K562 (cell line): Measurements from ENCODE around the gene CBY2. TPM values are rescaled to one million over a fixed set of nuclear protein-coding genes. Genes with fewer than 3 reads are reported as not detected.
A peak's percentile ranks its signal among the peaks of the same experiment; 100 is the strongest.

Experiments used
- ATAC-seq: fragments of 200-7000 bp; cut with Tn5 transposase; 3 replicates; pipeline ENCODE4 v1.9.1; 2020; ENCODE audit warnings: moderate library complexity
- Bru-seq: library from RNA; stranded (reverse); fragments of 400-500 nt; gene quantifications from one replicate; lab custom pipeline; 2021; lab: Mats Ljungman, UMichigan
- BruChase-seq, 2 experiments: library from RNA; stranded (reverse); fragments of 400-500 nt; gene quantifications; one replicate each; lab custom pipeline; 2021; lab: Mats Ljungman, UMichigan
- BruUV-seq: library from RNA; stranded (reverse); fragments of 400-500 nt; replicated peaks from 2 replicates; lab custom pipeline; 2021; lab: Mats Ljungman, UMichigan
- CTCF ChIA-PET: fragments of 300-600 bp; formaldehyde crosslinking; extraction: SDS; loops from one replicate; lab custom pipeline; 2021; ENCODE audit warnings: low intra/inter-chr PET ratio; lab: Yijun Ruan, JAX
- POLR2A ChIA-PET: fragments of 300-600, 350-650 bp; sonication (Branson Sonifier 250); formaldehyde crosslinking; extraction: SDS; loops from one replicate; lab custom pipeline; 2021; ENCODE audit warnings: antibody characterized with exemption, inconsistent platforms; lab: Yijun Ruan, JAX
- DNase-seq, 4 experiments: peaks; one replicate each; pipeline versions ENCODE4 v3.0.0 to v3.0.0-alpha.2; 2011 to 2018; ENCODE audit warnings: low spot score in 3 of 4, mixed read lengths in 3 of 4; ENCODE audit errors: extremely low read depth in 1 of 4
- FAIRE-seq: peaks from 2 replicates; lab custom pipeline; 2011; peaks lifted over from hg19 to GRCh38; lab: Jason Lieb, UNC
- H2AFZ ChIP-seq: 2 replicates; pipeline ENCODE4 v1.6.0; 2011; ENCODE audit warnings: low read depth, low read length, control low read depth, inconsistent platforms
- H3K27ac ChIP-seq: fragments of 200-600 bp; 3 replicates; pipeline ENCODE4 v1.8.0; 2011; ENCODE audit warnings: low read depth, mild to moderate bottlenecking, control low read depth, inconsistent platforms, low read length, moderate library complexity, mixed read lengths; ENCODE audit errors: extremely low read depth
- H3K27me3 ChIP-seq, 2 experiments: fragments of 300-600 bp in 1 of 2; 2 replicates in 1 of 2; 3 replicates in 1 of 2; pipeline versions ENCODE4 v1.6.0 to v1.8.0; 2011; ENCODE audit warnings: inconsistent platforms in 2 of 2, low read length in 2 of 2, mild to moderate bottlenecking in 1 of 2, mixed read lengths in 1 of 2, moderate library complexity in 1 of 2; ENCODE audit not compliant: control insufficient read depth in 2 of 2, insufficient read depth in 2 of 2
- H3K36me3 ChIP-seq: fragments of 300-600 bp; 3 replicates; pipeline ENCODE4 v1.8.0; 2011; ENCODE audit warnings: mild to moderate bottlenecking, low read length, inconsistent platforms; ENCODE audit not compliant: control insufficient read depth, insufficient read depth
- H3K4me1 ChIP-seq, 2 experiments: fragments of 200-600 bp in 1 of 2; replicated peaks in 1 of 2; 2 replicates in 1 of 2; 3 replicates in 1 of 2; pipeline versions ENCODE4 v1.5.1 to v1.8.0; 2011; ENCODE audit warnings: inconsistent platforms in 2 of 2, low read length in 2 of 2, mild to moderate bottlenecking in 1 of 2, mixed read lengths in 1 of 2, moderate library complexity in 1 of 2; ENCODE audit not compliant: control insufficient read depth in 2 of 2, insufficient read depth in 2 of 2
- H3K4me2 ChIP-seq: 2 replicates; pipeline ENCODE4 v1.6.1; 2011; ENCODE audit warnings: low read length, control low read depth, inconsistent platforms, mixed read lengths; ENCODE audit not compliant: insufficient read depth
- H3K4me3 ChIP-seq: fragments of 200-600 bp; sonication (generic), shearing (Covaris generic); 2 replicates; pipeline ENCODE4 v1.5.1; 2016; ENCODE audit warnings: control low read depth, inconsistent platforms
- H3K79me2 ChIP-seq: fragments of 200-600 bp; 3 replicates; pipeline ENCODE4 v1.8.0; 2011; ENCODE audit warnings: low read length, inconsistent platforms; ENCODE audit not compliant: control insufficient read depth, insufficient read depth
- H3K9ac ChIP-seq, 2 experiments: 2 replicates each; pipeline versions ENCODE4 v1.6.0 to v1.6.1; 2011; ENCODE audit warnings: low read depth in 2 of 2, low read length in 2 of 2, control low read depth in 1 of 2, inconsistent platforms in 1 of 2, mild to moderate bottlenecking in 1 of 2, mixed read lengths in 1 of 2; ENCODE audit not compliant: insufficient read depth in 1 of 2
- H3K9me1 ChIP-seq: one replicate; pipeline ENCODE4 v1.6.0; 2011; ENCODE audit warnings: inconsistent platforms, mild to moderate bottlenecking, low read length, moderate library complexity; ENCODE audit not compliant: control insufficient read depth, insufficient read depth
- H3K9me3 ChIP-seq: replicated peaks from 2 replicates; pipeline ENCODE4 v1.5.1; 2011; ENCODE audit warnings: low read depth, low read length, inconsistent platforms; ENCODE audit not compliant: control insufficient read depth, insufficient read depth
- H4K20me1 ChIP-seq: replicated peaks from 2 replicates; pipeline ENCODE4 v1.6.1; 2011; ENCODE audit warnings: low read length, inconsistent platforms, mixed read lengths; ENCODE audit not compliant: control insufficient read depth, insufficient read depth
- ATF7 ChIP-seq: fragments of 450-650 bp; IDR thresholded peaks from 2 replicates; pipeline ENCODE4 v1.7.1; 2014; ENCODE audit warnings: mild to moderate bottlenecking, moderate library complexity
- CHD1 ChIP-seq: fragments of 200-600 bp; sonication (generic); IDR thresholded peaks from one replicate; pipeline ENCODE4 v1.6.1; 2012; ENCODE audit warnings: mild to moderate bottlenecking, moderate library complexity, low read length, inconsistent platforms
- CUX1 ChIP-seq: fragments of 200-800 bp; sonication (Bioruptor generic); IDR thresholded peaks from 2 replicates; pipeline ENCODE4 v1.6.1; 2016; ENCODE audit warnings: missing genetic modification characterization, missing compliant biosample characterization
- E2F1 ChIP-seq: sonication (generic); formaldehyde crosslinking; IDR thresholded peaks from 2 replicates; pipeline ENCODE4 v1.8.1; 2023; ENCODE audit warnings: mild to moderate bottlenecking, missing genetic modification reagents, moderate library complexity
- FIP1L1 ChIP-seq: fragments of 200-400 bp; formaldehyde crosslinking; IDR thresholded peaks from 2 replicates; pipeline ENCODE4 v1.6.1; 2018; ENCODE audit warnings: mild to moderate bottlenecking, low read depth, low read length; ENCODE audit not compliant: poor library complexity, severe bottlenecking
- HEY1 ChIP-seq: fragments of 250-450 bp; sonication (Bioruptor Pico); IDR thresholded peaks from 2 replicates; pipeline ENCODE4 v1.5.0; 2020; ENCODE audit warnings: mild to moderate bottlenecking, moderate library complexity, borderline replicate concordance
- MXI1 ChIP-seq: IDR thresholded peaks from 2 replicates; pipeline ENCODE4 v1.6.1; 2011; ENCODE audit warnings: low read depth, mild to moderate bottlenecking, improper control_type of control experiment, low read length
- PYGO2 ChIP-seq: fragments of 450-650 bp; IDR thresholded peaks from 2 replicates; pipeline ENCODE4 v1.6.1; 2016; ENCODE audit warnings: mild to moderate bottlenecking, missing genetic modification characterization, moderate library complexity, missing compliant biosample characterization
- WHSC1 ChIP-seq: IDR thresholded peaks from one replicate; pipeline ENCODE4 v1.6.1; 2012; ENCODE audit warnings: low read length, control low read depth, inconsistent platforms
- WGBS: fragments of 100-300 bp; shearing (Covaris generic); methylation state at CpG from one replicate; pipeline ENCODE4 v1.1.6; 2016; ENCODE audit warnings: low coverage, mixed read lengths; ENCODE audit not compliant: insufficient coverage; ENCODE audit errors: missing lambda C conversion rate; 5-methylcytosine and 5-hydroxymethylcytosine counted together
- in situ Hi-C: fragments of 300-500 bp; cut with MboI; formaldehyde crosslinking; loops from 4 replicates; pipeline ENCODE4 v1.15.0; 2018; ENCODE audit warnings: inconsistent platforms, mixed read lengths
- intact Hi-C: fragments of 100-400 bp; cut with micrococcal nuclease; formaldehyde crosslinking; loops from 2 replicates; pipeline ENCODE4 v1.14.2; 2022
- long read RNA-seq, 3 experiments: library from polyadenylated mRNA in 2 of 3; library from RNA in 1 of 3; unstranded in 2 of 3; stranded (forward) in 1 of 3; transcript quantifications; one replicate each; pipeline ENCODE4 v2.0.0, GENCODE V29; 2019 to 2022
- polyA minus RNA-seq, 3 experiments: library from RNA; depleted of rRNA, polyadenylated mRNA; stranded (reverse); fragments of >200 nt; gene quantifications; 2 replicates each; pipeline ENCODE4 v1.2.3, GENCODE V29; 2011
- polyA plus RNA-seq, 8 experiments: library from polyadenylated mRNA; depleted of rRNA in 4 of 8; stranded (reverse) in 5 of 8; unstranded in 3 of 8; fragments of >200 nt; fragmentation: Nextera tagmentation in 2 of 8; fragmentation: Illumina TruSeq in 1 of 8; extraction: Ambion mirVana in 2 of 8; extraction: Trizol in 1 of 8; gene quantifications; 2 replicates each; pipeline versions ENCODE4 v1.2.1 to v1.2.3, GENCODE V29; 2011 to 2014; ENCODE audit warnings: inconsistent platforms in 1 of 8, missing spikeins in 1 of 8
- total RNA-seq, 7 experiments: library from RNA; depleted of rRNA in 6 of 7; stranded (reverse); fragments of >200 nt in 6 of 7; fragmentation: Illumina TruSeq in 2 of 7; extraction: Trizol in 2 of 7; gene quantifications; 2 replicates each; pipeline versions ENCODE4 v1.2.1 to v1.2.3, GENCODE V29; 2011 to 2021; ENCODE audit warnings: low replicate concordance in 1 of 7
- TF ChIP-seq, protein P1 (sequence below): sonication (generic); formaldehyde crosslinking; IDR thresholded peaks from 2 replicates; pipeline ENCODE4 v1.8.1; 2023; ENCODE audit warnings: mild to moderate bottlenecking, missing genetic modification reagents

CBY2 gene
- not detected in 2 replicates for total RNA-seq (2011; cell fraction: chromatin; rRNA removed; ENCODE audit: low replicate concordance)
- not detected in 2 replicates for total RNA-seq (2011; cell fraction: nucleolus; rRNA removed)
- not detected in 2 replicates for total RNA-seq (2011; cell fraction: nucleoplasm; rRNA removed)
- total RNA-seq (2014; rRNA removed), result 0.09 TPM in 1 of 2 replicates, not detected in the other
- not detected in 2 replicates for total RNA-seq (2014; rRNA removed; fragmentation: Illumina TruSeq; extraction: Trizol)
- total RNA-seq (2015; rRNA removed; fragmentation: Illumina TruSeq; extraction: Trizol), result not detected in 2 replicates
- total RNA-seq (2021), result not detected in 2 replicates
- polyA plus RNA-seq (2011; rRNA removed), result not detected in 2 replicates
- not detected in 2 replicates for polyA plus RNA-seq (2011; cell fraction: cytosol; rRNA removed)
- polyA plus RNA-seq (2011; cell fraction: nucleus; rRNA removed), result not detected in 2 replicates
- polyA plus RNA-seq (2012), result not detected in 2 replicates
- polyA plus RNA-seq (2014; fragmentation: Illumina TruSeq; extraction: Trizol), result not detected in 2 replicates
- not detected for polyA plus RNA-seq (2014; fragmentation: Nextera tagmentation; extraction: Ambion mirVana)
- polyA plus RNA-seq (2014; rRNA removed), result not detected in 2 replicates
- polyA minus RNA-seq (2011; rRNA and poly(A)+ RNA removed), result not detected in 2 replicates
- not detected in 2 replicates for polyA minus RNA-seq (2011; cell fraction: cytosol; rRNA and poly(A)+ RNA removed)
- not detected in 2 replicates for polyA minus RNA-seq (2011; cell fraction: nucleus; rRNA and poly(A)+ RNA removed)
- Bru-seq, nascent RNA, result not detected
- BruChase-seq, experiment 1, labeled RNA remaining after a 2-hour chase, result percentile 15 among the genes with signal in this experiment
- percentile 22 among the genes with signal in this experiment for BruChase-seq, experiment 2, labeled RNA remaining after a 6-hour chase
- long read RNA-seq, experiment 1, result 0 reads
- long read RNA-seq, experiment 2, result 0 reads
- long read RNA-seq, experiment 3, result 0 reads

DNA sequence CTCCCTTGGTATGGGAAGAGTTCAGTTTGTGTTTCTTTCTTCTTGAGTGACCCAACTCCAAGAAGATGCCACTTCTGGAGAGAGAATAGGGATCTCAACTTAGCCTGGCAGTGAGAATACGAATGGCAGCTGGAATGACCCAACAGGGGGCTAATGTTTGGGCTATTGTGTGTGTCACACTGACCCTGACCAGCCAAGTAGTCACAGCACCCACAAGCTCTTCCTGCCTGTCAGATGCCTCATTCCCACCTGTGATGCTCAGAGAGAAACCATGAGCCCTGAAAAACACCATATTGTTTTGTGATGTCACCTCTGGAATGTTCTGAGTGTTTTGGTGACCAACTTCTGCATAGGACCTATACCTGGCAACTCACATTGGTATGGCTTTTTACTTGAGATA lies at the start of gene CBY2:
TSS of gene CBY2 (plus strand) at position 233 of the 400 bp plus-strand sequence. CDS start at position 304, 71 bp downstream.
- no TSS peak for BruUV-seq
- Histone ChIP-seq H3K9me1 (no peaks in the 10 kb centered on the region), H2AFZ (no peak within 1 kb of the TSS), H3K36me3 (no peaks in the 10 kb centered on the region), H3K4me3 (no peak within 1 kb of the TSS), H3K27me3 (peaks cover 0 to 6% of the 10 kb centered on the region in 2 experiments; a peak in 1 of 5 replicates), H3K9me3 (no peaks in the 10 kb centered on the region), H3K79me2 (no peaks in the 10 kb centered on the region), H3K27ac (no peak within 1 kb of the TSS), H3K4me2 (no peak within 1 kb of the TSS), H3K9ac (no peak within 1 kb of the TSS), H3K4me1 (no peaks in the 10 kb centered on the region), H4K20me1 (no peaks in the 10 kb centered on the region)
- DNase-seq (no peak), ATAC-seq (no peak), FAIRE-seq (no peak)
- POLR2A ChIA-PET, result interaction anchor here (0.5 kb wide), 1 partner anchor 181 kb away, joined by 4 read pairs; no protein-coding TSS in a partner anchor
- in situ Hi-C loops, result loop anchor here (25.0 kb wide), 1 partner anchor 340 kb away; no protein-coding TSS in a partner anchor
- WGBS, result 0% methylated on average over 1 of the region's 1 CpG
- CTCF ChIA-PET, result no interaction called here
- intact Hi-C loops, result no loop called here
- TF ChIP-seq E2F1 (CRISPR knock-in tag) (no peak), WHSC1 (no peak), CUX1 (CRISPR knock-in tag) (no peak), PYGO2 (tag) (no peak), ATF7 (no peak), CHD1 (no peak), HEY1 (CRISPR knock-in tag) (no peak), MXI1 (no peak), FIP1L1 (no peak)
- TF ChIP-seq, protein P1, sequence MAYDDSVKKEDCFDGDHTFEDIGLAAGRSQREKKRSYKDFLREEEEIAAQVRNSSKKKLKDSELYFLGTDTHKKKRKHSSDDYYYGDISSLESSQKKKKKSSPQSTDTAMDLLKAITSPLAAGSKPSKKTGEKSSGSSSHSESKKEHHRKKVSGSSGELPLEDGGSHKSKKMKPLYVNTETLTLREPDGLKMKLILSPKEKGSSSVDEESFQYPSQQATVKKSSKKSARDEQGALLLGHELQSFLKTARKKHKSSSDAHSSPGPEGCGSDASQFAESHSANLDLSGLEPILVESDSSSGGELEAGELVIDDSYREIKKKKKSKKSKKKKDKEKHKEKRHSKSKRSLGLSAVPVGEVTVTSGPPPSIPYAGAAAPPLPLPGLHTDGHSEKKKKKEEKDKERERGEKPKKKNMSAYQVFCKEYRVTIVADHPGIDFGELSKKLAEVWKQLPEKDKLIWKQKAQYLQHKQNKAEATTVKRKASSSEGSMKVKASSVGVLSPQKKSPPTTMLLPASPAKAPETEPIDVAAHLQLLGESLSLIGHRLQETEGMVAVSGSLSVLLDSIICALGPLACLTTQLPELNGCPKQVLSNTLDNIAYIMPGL, result no peak
